GM12873 (cell line): ENCODE results near the gene SAFB2.

Experiments used
- CTCF ChIP-seq: IDR thresholded peaks from 2 replicates; pipeline ENCODE4 v1.5.1; 2012; ENCODE audit warnings: low read depth, mild to moderate bottlenecking, moderate library complexity, low read length, control low read depth; ENCODE audit not compliant: insufficient read depth; ENCODE audit errors: missing control alignments

SAFB2 gene

GRCh38 chr19:5607318-5608275 lies 15.0 kb downstream of the SAFB2 start:
- TF ChIP-seq CTCF = no peak

- no peak for TF ChIP-seq CTCF
Observed at GRCh38 chr19:5605362-5605761, 17.2 kb downstream of the SAFB2 start.

- TF ChIP-seq CTCF = no peak
Observed at GRCh38 chr19:5603626-5604025, 18.9 kb downstream of the SAFB2 start.

GRCh38 chr19:5600797-5601196 lies 21.8 kb downstream of the SAFB2 start:
- no peak for TF ChIP-seq CTCF

GRCh38 chr19:5595745-5596144 lies 26.8 kb downstream of the SAFB2 start:
- no peak for TF ChIP-seq CTCF

GRCh38 chr19:5595129-5595528 lies 27.4 kb downstream of the SAFB2 start:
- TF ChIP-seq CTCF = no peak

- TF ChIP-seq CTCF = no peak
Observed at GRCh38 chr19:5594521-5594950, 28.0 kb downstream of the SAFB2 start.
